IgD-negative memory B cell (primary cell): ENCODE data around the gene USP34. TPM values are rescaled to one million over a fixed set of nuclear protein-coding genes. Genes with fewer than 3 reads are reported as not detected.
A peak's percentile ranks its signal among the peaks of the same experiment; 100 is the strongest.

Source experiments
- H3K27ac Mint-ChIP-seq, 3 donors: one replicate each; pipeline ENCODE4 v1.8.0; 2020 to 2022; ENCODE audit warnings: mild to moderate bottlenecking in 3 of 3, mixed read lengths in 3 of 3, moderate library complexity in 1 of 3
- H3K27me3 Mint-ChIP-seq: one replicate; pipeline ENCODE4 v1.8.0; 2021; ENCODE audit warnings: mixed read lengths
- H3K36me3 Mint-ChIP-seq: one replicate; pipeline ENCODE4 v1.8.0; 2020; ENCODE audit warnings: mild to moderate bottlenecking, mixed read lengths
- H3K4me1 Mint-ChIP-seq, 3 donors: one replicate each; pipeline ENCODE4 v1.8.0; 2020 to 2022; ENCODE audit warnings: mixed read lengths in 3 of 3, mild to moderate bottlenecking in 1 of 3
- H3K4me3 Mint-ChIP-seq, 4 donors: one replicate each; pipeline ENCODE4 v1.8.0; 2020 to 2022; ENCODE audit warnings: mild to moderate bottlenecking in 4 of 4, mixed read lengths in 4 of 4, moderate library complexity in 3 of 4
- H3K9me3 Mint-ChIP-seq, 3 donors: one replicate each; pipeline ENCODE4 v1.8.0; 2020 to 2021; ENCODE audit warnings: mixed read lengths in 3 of 3, mild to moderate bottlenecking in 1 of 3
- polyA plus RNA-seq: library from polyadenylated mRNA; unstranded; fragments of 300-500 nt; fragmentation: Illumina TruSeq; gene quantifications from one replicate; pipeline ENCODE4 v1.2.3, GENCODE V29; 2021

The USP34 gene
- polyA plus RNA-seq, 1 donor from 2014 or later: 21.5 TPM

DNA sequence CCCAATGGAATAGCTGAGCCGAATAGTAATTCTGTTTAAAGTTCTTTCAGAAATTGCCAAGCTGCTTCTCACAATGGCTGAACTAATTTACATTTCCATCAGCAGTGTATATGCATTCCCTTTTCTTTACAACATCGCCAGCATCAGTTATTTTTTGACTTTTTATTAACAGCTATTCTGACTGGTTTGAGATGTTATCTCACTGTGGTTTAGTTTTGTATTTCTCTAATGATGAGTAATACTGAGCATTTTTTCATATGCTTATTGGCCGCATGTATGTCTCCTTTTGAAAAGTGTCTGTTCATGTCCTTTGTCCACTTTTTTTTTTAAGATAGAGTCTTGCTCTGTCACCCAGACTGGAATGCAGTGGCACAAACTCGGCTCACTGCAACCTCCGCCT is 208.2 kb downstream of the USP34 start:
- H3K27me3 Mint-ChIP-seq: no peaks in the 10 kb centered on the region
- no peaks in the 10 kb centered on the region for H3K4me1 Mint-ChIP-seq
- no peaks in the 10 kb centered on the region for H3K9me3 Mint-ChIP-seq
- peaks cover 7% of the 10 kb centered on the region for H3K36me3 Mint-ChIP-seq
- H3K27ac Mint-ChIP-seq: no peak overlapping the region
- no peak overlapping the region for H3K4me3 Mint-ChIP-seq

DNA sequence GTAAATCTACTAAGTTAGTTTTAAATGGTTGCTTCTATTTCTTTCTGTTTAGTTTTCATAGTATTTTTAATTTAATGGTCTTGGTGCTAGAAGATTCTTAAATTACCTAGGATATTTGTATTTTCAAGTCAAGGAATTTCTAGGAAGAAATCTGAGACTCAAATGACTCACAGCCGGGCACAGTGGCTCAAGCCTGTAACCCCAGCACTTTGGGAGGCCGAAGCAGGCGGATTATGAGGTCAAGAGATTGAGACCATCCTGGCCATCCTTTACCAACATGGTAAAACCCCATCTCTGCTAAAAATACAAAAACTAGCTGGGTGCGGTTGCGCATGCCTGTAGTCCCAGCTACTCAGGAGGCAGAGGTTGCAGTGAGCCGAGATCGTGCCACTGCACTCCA is 213.4 kb downstream of the USP34 start:
- Mint-ChIP-seq H3K4me1 (peaks cover 0 to 2% (median 2%) of the 10 kb centered on the region in 3 donors), H3K4me3 (no peak overlapping the region), H3K27ac (no peak overlapping the region), H3K36me3 (peaks cover 11% of the 10 kb centered on the region), H3K27me3 (no peaks in the 10 kb centered on the region), H3K9me3 (no peaks in the 10 kb centered on the region)

DNA sequence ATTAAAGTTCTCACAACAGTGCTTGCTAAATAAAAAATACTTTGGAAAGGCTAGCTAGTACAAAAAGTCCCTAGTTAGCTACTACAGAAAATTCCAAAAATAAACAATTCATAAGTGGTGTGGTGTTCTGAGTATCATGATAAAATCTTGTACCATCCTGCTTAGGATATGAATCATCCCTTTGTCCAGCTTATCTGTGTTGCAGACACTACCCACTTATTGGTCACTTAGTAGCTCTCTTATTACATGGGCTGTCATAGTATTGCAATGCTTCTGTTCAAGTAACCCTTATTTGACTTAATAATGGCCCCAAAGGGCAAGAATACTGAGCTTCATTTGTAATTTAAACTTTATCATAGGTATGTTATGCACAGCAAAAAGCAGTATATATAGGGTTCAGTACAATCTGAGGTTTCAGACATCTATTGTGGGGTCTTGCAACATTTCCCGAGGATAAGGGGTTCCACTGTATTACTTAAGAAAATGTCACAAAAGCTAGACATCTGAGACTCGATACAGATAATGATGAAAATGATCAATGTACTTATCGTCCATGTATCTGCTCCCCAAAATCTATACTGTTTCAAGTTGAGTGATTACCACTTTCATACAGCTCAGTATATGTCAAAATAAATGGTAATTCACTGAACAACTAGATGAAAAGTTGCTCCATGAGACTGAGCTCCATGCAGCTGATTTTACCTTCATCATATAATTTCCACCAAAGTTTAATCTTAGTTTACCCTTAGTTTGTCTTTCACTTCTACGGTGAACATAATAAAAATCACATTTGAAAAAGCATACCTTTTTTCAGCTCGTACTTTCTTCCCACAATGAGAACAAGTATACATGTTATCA is 215.1 kb downstream of the USP34 start:
- H3K27me3 Mint-ChIP-seq: no peaks in the 10 kb centered on the region
- H3K4me1 Mint-ChIP-seq: peaks cover 0 to 2% (median 2%) of the 10 kb centered on the region in 3 donors
- no peak overlapping the region for H3K27ac Mint-ChIP-seq
- peaks cover 7% of the 10 kb centered on the region for H3K36me3 Mint-ChIP-seq
- no peak overlapping the region for H3K4me3 Mint-ChIP-seq
- no peaks in the 10 kb centered on the region for H3K9me3 Mint-ChIP-seq

DNA sequence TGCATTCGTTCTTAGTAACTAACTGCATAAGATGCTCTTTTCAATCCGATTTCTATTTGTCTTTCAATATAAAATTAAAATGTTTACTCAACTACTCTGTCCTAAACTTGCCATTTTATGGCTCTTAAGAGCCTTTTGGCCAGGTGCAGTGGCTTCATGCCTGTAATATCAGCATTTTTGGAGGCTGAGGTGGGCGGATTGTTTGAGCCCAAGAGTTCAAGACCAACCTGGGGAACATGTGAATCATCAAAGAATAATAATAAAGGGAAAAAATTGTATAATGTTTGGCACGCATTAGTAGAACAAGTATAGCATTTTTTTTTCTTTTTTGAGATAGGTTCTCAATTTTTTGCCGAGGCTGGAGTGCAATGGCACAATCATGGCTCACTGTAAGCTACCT is 216.4 kb downstream of the USP34 start:
- Mint-ChIP-seq H3K9me3 (no peaks in the 10 kb centered on the region), H3K4me1 (peaks cover 0 to 2% (median 2%) of the 10 kb centered on the region in 3 donors), H3K36me3 (peaks cover 9% of the 10 kb centered on the region), H3K27me3 (no peaks in the 10 kb centered on the region), H3K27ac (peak overlapping the region in 1 of 3 donors; percentile 47), H3K4me3 (no peak overlapping the region)

DNA sequence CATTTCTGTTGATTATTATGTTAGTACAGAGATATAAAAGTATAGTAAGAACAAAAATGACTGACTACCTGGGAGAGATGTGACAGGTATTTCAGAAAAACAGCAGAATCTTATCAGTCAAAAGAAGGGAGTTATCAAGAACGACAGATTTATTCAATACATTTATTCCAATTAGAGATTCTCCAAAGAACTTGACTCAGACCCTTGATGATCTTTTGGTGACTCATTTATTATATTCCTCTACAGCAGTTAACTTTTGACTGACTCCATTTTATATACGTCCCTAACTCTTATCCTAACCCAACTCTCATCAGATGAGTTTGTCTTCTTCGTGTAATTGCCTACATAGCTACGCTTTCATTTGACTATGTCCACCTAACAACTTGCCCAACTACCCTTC is 217.8 kb downstream of the USP34 start:
- no peak overlapping the region for H3K27ac Mint-ChIP-seq
- H3K36me3 Mint-ChIP-seq: peaks cover 9% of the 10 kb centered on the region
- H3K27me3 Mint-ChIP-seq: no peaks in the 10 kb centered on the region
- H3K4me1 Mint-ChIP-seq: peaks cover 0 to 2% (median 2%) of the 10 kb centered on the region in 3 donors
- H3K9me3 Mint-ChIP-seq: no peaks in the 10 kb centered on the region
- H3K4me3 Mint-ChIP-seq: no peak overlapping the region

DNA sequence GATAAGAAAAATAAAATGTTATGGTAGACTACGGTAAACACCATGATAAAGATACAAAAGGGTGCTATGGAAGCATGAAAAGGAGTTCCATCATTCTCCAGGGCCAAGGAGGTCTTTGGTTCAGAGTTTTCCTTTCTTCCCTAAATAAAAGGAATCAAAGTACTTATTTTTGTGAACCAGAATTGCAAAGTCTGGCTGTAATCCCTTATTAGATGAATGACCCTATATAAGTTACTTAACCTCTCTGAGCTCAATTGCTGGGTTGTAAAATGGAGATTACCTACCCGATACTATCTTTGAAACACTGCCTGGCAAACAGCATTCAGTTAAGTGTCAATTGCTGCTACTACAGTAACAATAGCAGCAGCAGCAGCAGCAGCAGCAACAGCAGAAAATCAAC is 218.9 kb downstream of the USP34 start:
- peaks cover 0 to 2% (median 2%) of the 10 kb centered on the region in 3 donors for H3K4me1 Mint-ChIP-seq
- peaks cover 6% of the 10 kb centered on the region for H3K36me3 Mint-ChIP-seq
- H3K9me3 Mint-ChIP-seq: no peaks in the 10 kb centered on the region
- no peak overlapping the region for H3K27ac Mint-ChIP-seq
- no peaks in the 10 kb centered on the region for H3K27me3 Mint-ChIP-seq
- H3K4me3 Mint-ChIP-seq: no peak overlapping the region

DNA sequence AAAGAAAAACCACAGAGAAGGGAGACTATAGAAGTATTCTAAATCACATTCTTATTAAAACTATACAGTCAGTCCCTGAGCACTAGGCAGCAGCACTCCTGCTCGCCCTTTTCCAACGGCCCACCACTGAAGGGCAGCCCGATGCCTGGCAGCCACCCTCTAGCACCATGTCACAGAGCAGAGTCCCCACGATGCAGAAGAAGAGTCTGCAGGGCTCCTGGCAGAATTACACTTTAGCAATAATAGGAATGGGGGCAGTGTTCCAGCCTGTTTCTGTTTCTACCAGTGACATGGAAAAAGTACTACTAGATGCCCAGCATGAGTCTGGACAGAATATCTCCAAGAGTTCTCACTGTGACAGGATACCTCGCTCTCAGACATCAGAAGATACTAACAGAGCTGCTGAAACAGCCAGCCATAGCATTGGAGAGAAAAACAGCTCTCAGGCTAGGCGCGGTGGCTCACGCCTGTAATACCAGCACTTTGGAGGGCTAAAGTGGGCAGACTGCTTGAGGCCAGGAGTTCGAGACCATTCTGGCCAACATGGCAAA is 221.3 kb downstream of the USP34 start:
- Mint-ChIP-seq H3K27ac (no peak overlapping the region), H3K36me3 (peaks cover 6% of the 10 kb centered on the region), H3K27me3 (no peaks in the 10 kb centered on the region), H3K4me1 (peaks cover 0 to 2% (median 2%) of the 10 kb centered on the region in 3 donors), H3K4me3 (no peak overlapping the region), H3K9me3 (no peaks in the 10 kb centered on the region)

DNA sequence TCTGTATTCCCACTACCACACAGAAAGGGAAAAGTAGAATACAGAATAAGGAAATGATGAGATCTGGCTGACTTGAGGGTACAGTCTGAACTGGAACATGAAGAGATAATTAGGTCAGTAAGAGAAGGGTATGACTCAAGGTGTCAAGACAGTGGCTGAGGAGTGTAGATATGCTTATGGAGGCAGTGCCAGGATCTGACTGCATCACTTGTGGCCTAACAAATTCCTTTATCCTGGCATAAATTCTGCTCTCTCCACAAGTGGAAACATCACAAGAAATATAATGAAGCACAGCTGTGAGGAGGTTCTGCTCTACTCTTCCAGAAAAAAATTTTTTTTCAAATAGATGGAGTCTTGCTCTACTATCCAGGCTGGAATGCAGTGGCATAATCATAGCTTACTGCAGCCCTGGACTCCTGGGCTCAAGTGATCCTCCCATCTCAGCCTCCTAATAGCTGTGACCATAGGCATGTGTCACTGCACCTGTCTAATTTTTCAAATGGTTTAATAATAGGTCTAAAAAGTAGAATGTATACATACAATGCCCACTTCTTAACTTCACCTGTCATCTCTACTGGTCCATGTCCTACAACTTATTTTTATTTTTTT is 223.6 kb downstream of the USP34 start:
- Mint-ChIP-seq H3K27me3 (no peaks in the 10 kb centered on the region), H3K4me1 (no peaks in the 10 kb centered on the region), H3K9me3 (no peaks in the 10 kb centered on the region), H3K36me3 (peaks cover 4% of the 10 kb centered on the region), H3K27ac (peak overlapping the region in 1 of 3 donors; percentile 72), H3K4me3 (no peak overlapping the region)

DNA sequence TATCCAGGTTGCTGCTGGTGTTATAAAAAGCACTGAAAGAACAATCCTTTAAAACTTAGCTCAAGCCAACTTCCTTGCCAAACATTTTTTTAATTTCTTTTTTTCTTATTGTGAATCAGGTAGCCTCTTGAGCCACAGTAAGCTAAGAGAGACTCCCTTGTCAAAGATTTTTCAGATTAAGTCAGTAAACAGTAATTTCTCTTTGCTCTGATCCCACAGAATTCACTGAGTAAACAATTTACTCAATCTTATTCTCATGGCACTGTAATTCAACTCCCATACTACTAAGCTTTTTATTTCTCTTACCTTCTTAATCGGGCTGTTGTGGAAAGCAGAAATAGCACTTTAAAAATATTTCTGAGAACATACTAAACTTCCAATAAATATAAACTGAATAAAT is 226.2 kb downstream of the USP34 start:
- Mint-ChIP-seq H3K27ac (no peak overlapping the region), H3K9me3 (no peaks in the 10 kb centered on the region), H3K4me3 (no peak overlapping the region), H3K4me1 (peaks cover 0 to 4% (median 0%) of the 10 kb centered on the region in 3 donors), H3K27me3 (no peaks in the 10 kb centered on the region), H3K36me3 (peaks cover 6% of the 10 kb centered on the region)

DNA sequence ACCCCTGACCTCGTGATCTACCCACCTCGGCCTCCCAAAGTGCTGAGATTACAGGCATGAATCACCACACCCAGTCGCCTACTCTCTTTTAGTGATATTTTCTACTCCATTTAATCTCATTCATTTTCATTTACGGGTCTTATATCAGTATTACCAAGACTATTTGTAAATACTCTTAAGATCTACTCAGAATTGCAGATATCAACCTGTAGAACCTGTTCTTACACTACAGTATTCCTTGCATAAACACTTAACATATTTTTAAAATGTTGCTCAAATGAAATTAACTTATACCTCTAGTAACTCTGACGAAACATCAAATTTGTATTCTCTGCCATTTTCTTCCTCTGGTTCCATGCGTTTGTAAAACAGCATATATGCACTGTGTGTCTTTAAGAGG is 229.6 kb downstream of the USP34 start:
- H3K27ac Mint-ChIP-seq: no peak overlapping the region
- peaks cover 11 to 15% (median 13%) of the 10 kb centered on the region in 3 donors for H3K4me1 Mint-ChIP-seq
- peaks cover 4% of the 10 kb centered on the region for H3K36me3 Mint-ChIP-seq
- H3K4me3 Mint-ChIP-seq: no peak overlapping the region
- no peaks in the 10 kb centered on the region for H3K27me3 Mint-ChIP-seq
- no peaks in the 10 kb centered on the region for H3K9me3 Mint-ChIP-seq

DNA sequence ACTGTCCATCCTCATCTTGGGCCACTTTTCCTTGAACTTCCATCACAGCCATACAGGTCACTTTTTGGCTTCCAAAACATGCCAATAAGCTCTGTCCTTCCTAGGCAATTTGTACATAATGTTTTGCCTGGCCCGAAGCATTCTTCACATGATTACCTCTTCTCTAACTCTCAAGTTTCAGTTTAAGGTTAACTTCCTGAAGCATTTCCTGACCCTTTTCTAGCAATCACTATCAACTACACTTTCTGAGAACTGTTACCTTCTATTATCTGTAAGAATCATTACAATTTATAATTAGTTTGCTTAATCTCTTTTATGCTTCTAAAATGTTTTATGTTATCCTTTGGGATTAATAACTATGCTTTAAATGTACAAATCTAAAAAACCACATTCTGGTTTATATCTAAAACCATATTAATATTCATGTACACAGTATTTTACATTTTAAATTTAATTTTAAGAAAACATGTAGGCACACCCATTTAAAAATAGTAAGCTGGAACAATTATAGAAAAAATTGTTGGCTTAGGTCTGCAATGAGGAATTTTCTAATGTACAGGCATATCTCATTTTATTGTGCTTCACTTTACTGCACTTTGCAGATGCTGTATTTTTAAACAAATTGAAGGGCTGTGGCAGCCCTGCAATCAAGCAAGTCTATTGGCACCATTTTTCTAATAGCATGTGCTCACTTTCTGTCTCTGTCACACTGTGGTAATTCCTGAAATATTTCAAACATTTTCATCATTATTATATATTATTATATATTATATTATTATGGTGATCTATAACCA is 232.5 kb downstream of the USP34 start:
- peak overlapping the region; percentile 1 to 84 (median 16) for H3K27ac Mint-ChIP-seq
- H3K4me3 Mint-ChIP-seq: peak overlapping the region in 1 of 4 donors; percentile 14
- no peaks in the 10 kb centered on the region for H3K9me3 Mint-ChIP-seq
- no peaks in the 10 kb centered on the region for H3K27me3 Mint-ChIP-seq
- peaks cover 4% of the 10 kb centered on the region for H3K36me3 Mint-ChIP-seq
- peaks cover 14 to 16% (median 15%) of the 10 kb centered on the region in 3 donors for H3K4me1 Mint-ChIP-seq

DNA sequence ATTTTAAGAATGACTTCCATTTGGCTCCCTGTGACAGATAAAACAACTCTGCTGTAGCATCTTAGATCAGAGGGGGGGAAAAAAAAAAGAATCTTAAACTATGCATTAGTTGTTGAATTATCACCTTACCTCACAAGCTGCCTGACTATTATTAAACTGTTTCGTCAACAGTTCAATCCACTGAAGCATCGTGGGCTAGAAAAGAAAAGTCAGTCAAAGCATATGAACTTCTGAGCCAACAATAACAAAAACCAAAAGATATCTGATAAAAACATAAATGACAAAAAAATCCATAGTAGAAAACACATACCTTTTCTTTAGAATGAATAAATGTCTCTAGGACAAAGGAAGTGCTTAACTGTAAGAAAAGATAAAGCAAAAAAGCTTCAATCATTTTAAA is 235.2 kb downstream of the USP34 start:
- H3K9me3 Mint-ChIP-seq: no peaks in the 10 kb centered on the region
- H3K36me3 Mint-ChIP-seq: peaks cover 4% of the 10 kb centered on the region
- peaks cover 12 to 15% (median 14%) of the 10 kb centered on the region in 3 donors for H3K4me1 Mint-ChIP-seq

DNA sequence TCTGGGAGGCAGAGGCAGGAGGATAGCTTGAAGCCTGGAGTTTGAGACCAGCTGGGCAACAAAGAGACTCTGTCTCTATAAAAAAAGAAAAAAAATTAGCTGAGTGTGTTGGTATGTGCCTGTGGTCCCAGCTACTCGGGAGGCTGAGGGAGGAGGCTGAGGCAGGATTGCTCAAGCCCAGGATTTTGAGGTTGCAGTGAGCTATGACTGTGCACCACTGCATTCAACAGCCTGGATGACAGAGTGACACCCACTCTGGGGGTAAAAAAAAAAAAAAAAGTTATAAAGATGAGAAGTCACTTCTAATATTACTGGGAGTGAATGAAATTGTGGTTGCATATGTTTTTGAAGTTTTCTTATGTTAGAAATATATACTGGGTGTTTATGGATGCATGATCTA is 237.3 kb downstream of the USP34 start:
- Mint-ChIP-seq H3K4me3 (no peak overlapping the region), H3K36me3 (peaks cover 6% of the 10 kb centered on the region), H3K27me3 (no peaks in the 10 kb centered on the region), H3K4me1 (peaks cover 6 to 9% (median 7%) of the 10 kb centered on the region in 3 donors), H3K27ac (peak overlapping the region in 1 of 3 donors; percentile 61), H3K9me3 (no peaks in the 10 kb centered on the region)

More for the DNA sequence above, 235.2 kb downstream of the USP34 start:
- no peak overlapping the region for H3K27ac Mint-ChIP-seq
- H3K4me3 Mint-ChIP-seq: no peak overlapping the region
- H3K27me3 Mint-ChIP-seq: no peaks in the 10 kb centered on the region

DNA sequence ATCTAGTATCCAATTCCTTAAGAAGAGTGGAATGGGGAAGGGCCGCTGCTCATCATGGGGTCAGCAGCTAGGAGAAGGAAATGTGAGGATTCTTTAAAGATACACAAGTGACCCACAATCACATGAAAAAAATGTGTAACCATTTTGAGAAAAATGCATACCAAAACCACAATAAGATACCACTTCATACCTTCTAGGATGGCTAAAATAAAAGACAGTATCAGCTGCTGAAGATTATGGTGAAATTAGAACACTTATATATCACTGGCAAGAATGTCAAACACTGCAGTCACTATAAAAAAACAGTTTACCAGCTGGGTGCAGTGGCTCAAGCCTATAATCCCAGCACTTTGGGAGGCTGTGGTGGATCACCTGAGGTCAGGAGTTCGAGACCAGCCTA is 241.0 kb downstream of the USP34 start:
- Mint-ChIP-seq H3K27me3 (no peaks in the 10 kb centered on the region), H3K4me1 (peaks cover 0 to 4% (median 3%) of the 10 kb centered on the region in 3 donors), H3K36me3 (peaks cover 13% of the 10 kb centered on the region), H3K4me3 (no peak overlapping the region), H3K9me3 (no peaks in the 10 kb centered on the region), H3K27ac (no peak overlapping the region)

DNA sequence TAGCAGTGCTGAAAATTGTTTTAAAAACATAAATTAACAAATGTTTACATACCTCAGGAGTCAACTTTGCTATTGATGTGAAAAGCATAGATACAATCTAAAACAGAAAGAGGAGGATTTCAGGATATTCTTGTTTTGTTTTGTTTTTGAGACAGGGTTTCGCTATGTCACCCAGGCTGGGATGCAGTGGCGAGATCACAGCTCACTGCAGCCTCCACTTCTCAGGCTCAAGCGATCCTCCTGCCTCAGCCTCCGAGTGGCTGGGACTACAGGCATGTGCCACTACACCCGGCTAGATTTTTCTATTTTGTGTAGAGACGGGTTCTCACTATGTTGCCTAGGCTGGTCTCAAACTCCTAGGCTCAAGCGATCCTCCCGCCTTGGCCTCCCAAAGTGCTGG is 248.3 kb downstream of the USP34 start:
- no peak overlapping the region for H3K27ac Mint-ChIP-seq
- H3K4me1 Mint-ChIP-seq: no peaks in the 10 kb centered on the region
- no peaks in the 10 kb centered on the region for H3K9me3 Mint-ChIP-seq
- no peak overlapping the region for H3K4me3 Mint-ChIP-seq
- H3K36me3 Mint-ChIP-seq: peaks cover 6% of the 10 kb centered on the region
- no peaks in the 10 kb centered on the region for H3K27me3 Mint-ChIP-seq
